OCI-LY3 (cell line): ENCODE results near the gene LHX4.

Source experiments
- CTCF ChIP-seq: fragments of 200-600, 300-600 bp; sonication (generic); IDR thresholded peaks from 2 replicates; pipeline ENCODE4 v1.5.1; 2014; ENCODE audit warnings: antibody characterized with exemption, low read length, low read depth
- EZH2phosphoT487 ChIP-seq: fragments of 200-600 bp; shearing (Covaris generic); IDR thresholded peaks from 2 replicates; pipeline ENCODE4 v1.6.1; 2018; ENCODE audit warnings: antibody characterized with exemption, mixed run types, low read depth

GRCh38 chr1:180295999-180296398, 65.9 kb downstream of the LHX4 start:
- no peak for TF ChIP-seq CTCF
- TF ChIP-seq EZH2phosphoT487 = no peak
